Medulla oblongata (tissue), 1 donor: ENCODE data around the gene MKS1.

Source experiments
- DNase-seq: peaks from one replicate; pipeline ENCODE4 v3.0.0-alpha.2; 2015; ENCODE audit errors: extremely low spot score

Gene MKS1

GRCh38 chr17:58166682-58167081 is 52.4 kb downstream of the MKS1 start, which contains the start of gene OR4D2:
OR4D2 (plus strand) TSS chr17:58166982; CDS start chr17:58169656, 2,674 bp downstream.
- no peak for DNase-seq

- DNase-seq: no peak
Measured at GRCh38 chr17:58165981-58166380, 53.1 kb downstream of the MKS1 start.

GRCh38 chr17:58161566-58161965 is 57.5 kb downstream of the MKS1 start:
- no peak for DNase-seq

GRCh38 chr17:58158181-58158580 is 60.9 kb downstream of the MKS1 start:
- no peak for DNase-seq

- no peak for DNase-seq
Measured at GRCh38 chr17:58156839-58157803, 61.9 kb downstream of the MKS1 start.
